ENCODE results near the gene MMP2. TPM values are rescaled to one million over a fixed set of nuclear protein-coding genes. Genes with fewer than 3 reads are reported as not detected.

The MMP2 gene
- total and polyA plus RNA-seq, 2 of the 8 experiments (the other 6 are each of a cell fraction or from before 2014, with no cell fraction given) = 33.6 to 58.2 TPM

GRCh38 chr16:55496509-55497145 lies 17.6 kb downstream of the MMP2 start:
- TF ChIP-seq SIX5 (IDR thresholded peaks at IDR 0.05; ENCODE audit: low read depth, low read length) = no peak
- TF ChIP-seq RAD21 (IDR thresholded peaks at IDR 0.05 in 1 of 2, conservative IDR thresholded peaks at IDR 0.05 in 1 of 2; ENCODE audit: low read depth in 2 of 2, low read length in 2 of 2) = no peak
- no peak for TF ChIP-seq CHD2 (IDR thresholded peaks at IDR 0.05; ENCODE audit: low read length)
- TF ChIP-seq ATF2 (IDR thresholded peaks at IDR 0.05; ENCODE audit: low read length) = no peak

More at GRCh38 chr16:55496509-55497145, 17.6 kb downstream of the MMP2 start:
- Histone ChIP-seq H3K4me3 (ENCODE audit: extremely low read depth in 1 of 4, insufficient read depth in 2 of 4, low read depth in 3 of 4, low read length in 4 of 4) (no peak overlapping the region), H2BK15ac (ENCODE audit: low read length) (no peak overlapping the region), H2AFZ (ENCODE audit: low read length) (no peak overlapping the region), H4K5ac (ENCODE audit: insufficient read length, low read depth, low read length) (no peak overlapping the region), H3K18ac (ENCODE audit: extremely low read depth, low read length) (no peak overlapping the region; the same call in 1 of the 2 replicates), H2BK120ac (replicated peaks; ENCODE audit: low read depth, low read length) (no peak overlapping the region), H3K23me2 (ENCODE audit: low read depth, low read length) (no peaks in the 10 kb centered on the region; the same call in 1 of the 2 replicates), H3K79me1 (ENCODE audit: low read depth, low read length) (no peaks in the 10 kb centered on the region), H3K9me3 (ENCODE audit: insufficient read depth in 2 of 2, low read depth in 1 of 2, low read length in 1 of 2) (no peaks in the 10 kb centered on the region), H2BK12ac (ENCODE audit: low read depth, low read length) (no peak overlapping the region), H3K27ac (ENCODE audit: low read depth, low read length) (no peak overlapping the region), H3K4me1 (replicated peaks in 1 of 4; ENCODE audit: control insufficient read depth in 3 of 4, insufficient read depth in 4 of 4, low read length in 3 of 4) (peaks cover 0 to 5% (median 2%) of the 10 kb centered on the region in 4 experiments; a peak in 2 of 7 replicates), H3K4me2 (ENCODE audit: insufficient read depth in 1 of 2, low read depth in 2 of 2, low read length in 2 of 2) (no peak overlapping the region), H3K23ac (ENCODE audit: insufficient read length) (no peak overlapping the region), H4K8ac (ENCODE audit: extremely low read depth, insufficient read depth, low read length) (no peak overlapping the region; the same call in 1 of the 2 replicates), H3K56ac (replicated peaks; ENCODE audit: insufficient read length, low read depth, low read length) (no peak overlapping the region), H3K9ac (replicated peaks in 1 of 4; ENCODE audit: extremely low read depth in 1 of 4, low read depth in 3 of 4, low read length in 3 of 4) (no peak overlapping the region), H2BK20ac (ENCODE audit: low read length) (no peak overlapping the region), H2BK5ac (ENCODE audit: low read depth, low read length) (no peak overlapping the region), H3K14ac (ENCODE audit: insufficient read length) (no peak overlapping the region), H3K4ac (replicated peaks; ENCODE audit: insufficient read length, low read depth, low read length) (no peak overlapping the region), H3K27me3 (replicated peaks in 1 of 4; ENCODE audit: control insufficient read depth in 3 of 4, extremely low read depth in 1 of 4, insufficient read depth in 3 of 4, low read length in 3 of 4) (no peaks in the 10 kb centered on the region), H3K36me3 (ENCODE audit: control insufficient read depth in 2 of 4, insufficient read depth in 4 of 4, low read length in 3 of 4) (no peaks in the 10 kb centered on the region), H3K79me2 (ENCODE audit: control insufficient read depth in 1 of 2, insufficient read depth in 2 of 2, low read length in 2 of 2) (no peaks in the 10 kb centered on the region), H4K91ac (replicated peaks; ENCODE audit: insufficient read length, low read length) (no peak overlapping the region), H2AK5ac (ENCODE audit: low read depth, low read length) (no peak overlapping the region), H4K20me1 (replicated peaks in 1 of 2; ENCODE audit: control insufficient read depth in 1 of 2, insufficient read depth in 2 of 2, low read length in 2 of 2) (peaks cover 0 to 1% of the 10 kb centered on the region in 2 experiments)
- DNase-seq (ENCODE audit: low read depth in 1 of 2, low spot score in 2 of 2) (peak in 1 of 2 experiments; percentile 11), FAIRE-seq (no peak)
- ChIA-PET CTCF (ENCODE audit: partially characterized antibody) (no interaction called here), POLR2A (ENCODE audit: partially characterized antibody) (interaction anchor here (0.6 kb wide), 1 partner anchor 43 kb away, joined by 3 read pairs; no protein-coding TSS in a partner anchor)
- 95% methylated on average over 7 of the region's 8 CpGs; no CpG with 5 or more reads in 1 of the 2 experiments for WGBS, 2 experiments (ENCODE audit: extremely low coverage in 1 of 2, insufficient coverage in 1 of 2, insufficient read length in 1 of 2, insufficient replicate concordance in 2 of 2, low coverage in 1 of 2, low lambda C conversion rate in 2 of 2, missing lambda C conversion rate in 1 of 2)
